Ishikawa (cell line): ENCODE results near the gene APOB.

Experiments
- CEBPB ChIP-seq: IDR thresholded peaks from 2 replicates; pipeline ENCODE4 v1.6.1; 2012
- CREB1 ChIP-seq: IDR thresholded peaks from 2 replicates; pipeline ENCODE4 v1.6.1; 2012; ENCODE audit warnings: low read depth
- EGR1 ChIP-seq: IDR thresholded peaks from 2 replicates; pipeline ENCODE4 v1.6.1; 2012
- EP300 ChIP-seq: IDR thresholded peaks from 2 replicates; pipeline ENCODE4 v1.6.1; 2012; ENCODE audit warnings: borderline replicate concordance
- FOXM1 ChIP-seq: IDR thresholded peaks from 2 replicates; pipeline ENCODE4 v1.6.1; 2012; ENCODE audit warnings: low read depth, borderline replicate concordance
- MAX ChIP-seq: IDR thresholded peaks from 2 replicates; pipeline ENCODE4 v1.6.1; 2012
- NFIC ChIP-seq: IDR thresholded peaks from 2 replicates; pipeline ENCODE4 v1.6.1; 2012
- RAD21 ChIP-seq: IDR thresholded peaks from 2 replicates; pipeline ENCODE4 v1.6.1; 2012; ENCODE audit warnings: low read depth
- REST ChIP-seq: IDR thresholded peaks from 2 replicates; pipeline ENCODE4 v1.6.1; 2012; ENCODE audit warnings: low read depth, mild to moderate bottlenecking
- TAF1 ChIP-seq: IDR thresholded peaks from 2 replicates; pipeline ENCODE4 v1.6.1; 2012; ENCODE audit warnings: low read depth, mild to moderate bottlenecking
- TCF12 ChIP-seq: IDR thresholded peaks from 2 replicates; pipeline ENCODE4 v1.6.1; 2012; ENCODE audit warnings: low read depth
- TEAD4 ChIP-seq: IDR thresholded peaks from 2 replicates; pipeline ENCODE4 v1.6.1; 2012
- USF1 ChIP-seq: IDR thresholded peaks from 2 replicates; pipeline ENCODE4 v1.6.1; 2012
- YY1 ChIP-seq: IDR thresholded peaks from 2 replicates; pipeline ENCODE4 v1.6.1; 2012; ENCODE audit warnings: low read depth
- ZBTB7A ChIP-seq: IDR thresholded peaks from 2 replicates; pipeline ENCODE4 v1.6.1; 2012; ENCODE audit warnings: low read depth

Gene APOB

GRCh38 chr2:21044694-21045371, 960 bp upstream of the APOB start:
- TF ChIP-seq MAX: no peak
- TF ChIP-seq CREB1: no peak
- TF ChIP-seq NFIC: no peak
- TF ChIP-seq TAF1: no peak
- TF ChIP-seq EGR1: no peak
- no peak for TF ChIP-seq ZBTB7A
- no peak for TF ChIP-seq FOXM1
- no peak for TF ChIP-seq USF1
- no peak for TF ChIP-seq CEBPB
- TF ChIP-seq EP300: no peak
- no peak for TF ChIP-seq TEAD4

- TF ChIP-seq YY1 (no peak), RAD21 (peak; percentile 89)
These were observed 722 bp downstream of the APOB start for GRCh38 chr2:21042958-21043743.

- TF ChIP-seq MAX (no peak), USF1 (no peak), YY1 (no peak), RAD21 (no peak), TCF12 (no peak), CEBPB (no peak), FOXM1 (no peak), REST (no peak), ZBTB7A (no peak), NFIC (no peak), CREB1 (no peak), EGR1 (no peak), TAF1 (no peak), EP300 (no peak), TEAD4 (no peak)
These were observed 1.2 kb downstream of the APOB start for GRCh38 chr2:21042708-21042957.

- TF ChIP-seq EP300 (no peak), ZBTB7A (no peak), RAD21 (no peak), FOXM1 (no peak), EGR1 (no peak), NFIC (no peak), CREB1 (no peak)
These were observed 1.7 kb downstream of the APOB start for GRCh38 chr2:21041943-21042707.

- no peak for TF ChIP-seq TAF1
- TF ChIP-seq ZBTB7A: no peak
- TF ChIP-seq TEAD4: no peak
- TF ChIP-seq TCF12: no peak
- no peak for TF ChIP-seq RAD21
- TF ChIP-seq CEBPB: no peak
- TF ChIP-seq USF1: no peak
These were observed 2.4 kb downstream of the APOB start for GRCh38 chr2:21041462-21041861.

- TF ChIP-seq TAF1 (no peak), EP300 (no peak), EGR1 (no peak), TEAD4 (no peak), CEBPB (no peak), CREB1 (no peak), YY1 (no peak)
These were observed 3.1 kb downstream of the APOB start for GRCh38 chr2:21040468-21041377.
